ENCODE measurements around the gene DNAJB7.

DNA sequence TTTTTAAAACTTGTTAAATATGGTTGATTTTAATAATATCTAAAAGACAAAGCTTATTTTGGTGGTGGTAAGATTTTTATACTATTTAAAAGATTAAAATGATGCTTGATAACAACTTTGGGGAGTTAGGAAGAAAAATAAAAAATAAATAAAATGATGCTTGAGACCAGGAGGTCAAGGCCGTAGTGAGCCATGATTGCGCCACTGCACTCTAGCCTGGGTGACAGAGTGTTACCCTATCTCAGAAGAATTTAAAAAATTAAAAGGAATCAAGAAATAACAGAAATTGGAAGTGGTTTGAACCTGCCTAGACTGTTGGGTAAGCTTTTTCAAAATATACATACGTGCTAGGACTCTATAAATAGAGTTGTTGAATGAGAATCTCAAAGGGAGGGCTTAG is 12.1 kb upstream of the DNAJB7 start:
- TF ChIP-seq, protein P1, sequence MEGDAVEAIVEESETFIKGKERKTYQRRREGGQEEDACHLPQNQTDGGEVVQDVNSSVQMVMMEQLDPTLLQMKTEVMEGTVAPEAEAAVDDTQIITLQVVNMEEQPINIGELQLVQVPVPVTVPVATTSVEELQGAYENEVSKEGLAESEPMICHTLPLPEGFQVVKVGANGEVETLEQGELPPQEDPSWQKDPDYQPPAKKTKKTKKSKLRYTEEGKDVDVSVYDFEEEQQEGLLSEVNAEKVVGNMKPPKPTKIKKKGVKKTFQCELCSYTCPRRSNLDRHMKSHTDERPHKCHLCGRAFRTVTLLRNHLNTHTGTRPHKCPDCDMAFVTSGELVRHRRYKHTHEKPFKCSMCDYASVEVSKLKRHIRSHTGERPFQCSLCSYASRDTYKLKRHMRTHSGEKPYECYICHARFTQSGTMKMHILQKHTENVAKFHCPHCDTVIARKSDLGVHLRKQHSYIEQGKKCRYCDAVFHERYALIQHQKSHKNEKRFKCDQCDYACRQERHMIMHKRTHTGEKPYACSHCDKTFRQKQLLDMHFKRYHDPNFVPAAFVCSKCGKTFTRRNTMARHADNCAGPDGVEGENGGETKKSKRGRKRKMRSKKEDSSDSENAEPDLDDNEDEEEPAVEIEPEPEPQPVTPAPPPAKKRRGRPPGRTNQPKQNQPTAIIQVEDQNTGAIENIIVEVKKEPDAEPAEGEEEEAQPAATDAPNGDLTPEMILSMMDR (IDR thresholded peaks at IDR 0.05): no peak
- no peak for TF ChIP-seq POLR2A (IDR thresholded peaks at IDR 0.05; ENCODE audit: low read depth)
